Activated T-helper 17 cell treated with anti-CD3 and anti-CD28 coated beads, Interleukin-2, amount 50 U/mL, for 72 hours (primary cell): Measurements from ENCODE around the gene SUPT7L. TPM values are rescaled to one million over a fixed set of nuclear protein-coding genes. Genes with fewer than 3 reads are reported as not detected.
"Not testable (repeated sequence)": the region's sequence is repeated elsewhere in the genome, so short reads cannot be mapped to it uniquely, and the experiment has no call there.

ENCODE experiments used
- ATAC-seq: fragments of 150-1000 bp; cut with Tn5 transposase; replicated peaks from 2 replicates; pipeline ENCODE4 v1.10.0; 2021; ENCODE audit warnings: mild to moderate bottlenecking, moderate library complexity
- H3K27ac Mint-ChIP-seq: one replicate; pipeline ENCODE4 v1.8.0; 2022; ENCODE audit warnings: mixed read lengths
- H3K27me3 Mint-ChIP-seq: one replicate; pipeline ENCODE4 v1.8.0; 2022; ENCODE audit warnings: mixed read lengths
- H3K36me3 Mint-ChIP-seq: one replicate; pipeline ENCODE4 v1.8.0; 2022; ENCODE audit warnings: low read depth, mild to moderate bottlenecking, mixed read lengths
- H3K4me1 Mint-ChIP-seq: one replicate; pipeline ENCODE4 v1.8.0; 2022; ENCODE audit warnings: mixed read lengths
- H3K4me3 Mint-ChIP-seq: one replicate; pipeline ENCODE4 v1.8.0; 2022; ENCODE audit warnings: mild to moderate bottlenecking, mixed read lengths
- H3K9me3 Mint-ChIP-seq: one replicate; pipeline ENCODE4 v1.8.0; 2022; ENCODE audit warnings: mixed read lengths
- total RNA-seq, 2 donors: library from RNA; stranded (reverse); gene quantifications; one replicate each; pipeline ENCODE4 v1.2.3, GENCODE V29; 2022

The SUPT7L gene
- total RNA-seq, 2 donors from 2014 or later, result 27.7 to 32.7 TPM

DNA sequence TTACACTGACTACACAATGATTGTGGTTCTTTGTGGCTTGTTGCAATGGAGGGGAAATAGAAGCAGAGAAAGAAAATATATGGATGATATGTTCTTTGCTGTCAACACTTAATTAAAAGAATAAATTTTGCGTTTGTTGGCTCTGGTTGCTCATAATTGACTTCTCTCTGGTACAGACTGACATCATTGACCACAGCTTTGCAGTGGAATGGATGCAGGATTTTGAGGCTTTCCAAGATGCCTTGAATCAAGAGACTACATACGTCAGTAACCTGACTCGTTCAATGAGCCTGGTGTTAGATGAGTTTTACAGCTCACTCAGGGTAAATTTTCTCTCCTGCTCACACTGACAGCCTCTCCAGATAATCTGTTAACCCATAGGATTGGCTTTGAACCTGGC lies 24.7 kb downstream of the SUPT7L start:
- Mint-ChIP-seq H3K4me3 (peak overlapping the region; percentile 73), H3K27me3 (no peaks in the 10 kb centered on the region), H3K27ac (peak overlapping the region; percentile 97), H3K4me1 (peaks cover 12% of the 10 kb centered on the region), H3K9me3 (no peaks in the 10 kb centered on the region), H3K36me3 (peaks cover 63% of the 10 kb centered on the region)
- ATAC-seq, result peak; percentile 66

GRCh38 chr2:27638037-27638637 lies 25.3 kb downstream of the SUPT7L start:
- Mint-ChIP-seq H3K36me3 (peaks cover 57% of the 10 kb centered on the region), H3K4me1 (peaks cover 12% of the 10 kb centered on the region), H3K9me3 (no peaks in the 10 kb centered on the region), H3K27ac (peak overlapping the region; percentile 97), H3K27me3 (no peaks in the 10 kb centered on the region), H3K4me3 (peak overlapping the region; percentile 73)
- peak; percentile 88 for ATAC-seq

GRCh38 chr2:27636766-27637165 lies 26.6 kb downstream of the SUPT7L start:
- Mint-ChIP-seq H3K9me3 (no peaks in the 10 kb centered on the region), H3K36me3 (peaks cover 43% of the 10 kb centered on the region), H3K27ac (no peak overlapping the region), H3K27me3 (no peaks in the 10 kb centered on the region), H3K4me3 (no peak overlapping the region), H3K4me1 (peaks cover 18% of the 10 kb centered on the region)
- no peak for ATAC-seq

GRCh38 chr2:27634291-27634690 lies 29.1 kb downstream of the SUPT7L start:
- no peaks in the 10 kb centered on the region for H3K9me3 Mint-ChIP-seq

GRCh38 chr2:27630257-27630656 lies 33.2 kb downstream of the SUPT7L start:
- H3K36me3 Mint-ChIP-seq, H3K9me3 Mint-ChIP-seq, ATAC-seq, H3K4me3 Mint-ChIP-seq, H3K27ac Mint-ChIP-seq, H3K27me3 Mint-ChIP-seq: not testable (repeated sequence)
- H3K4me1 Mint-ChIP-seq, result peaks cover 28% of the 10 kb centered on the region

More at GRCh38 chr2:27634291-27634690, 29.1 kb downstream of the SUPT7L start:
- Mint-ChIP-seq H3K4me3 (no peak overlapping the region), H3K27me3 (no peaks in the 10 kb centered on the region), H3K4me1 (peaks cover 33% of the 10 kb centered on the region), H3K36me3 (peaks cover 19% of the 10 kb centered on the region), H3K27ac (no peak overlapping the region)
- ATAC-seq, result no peak

DNA sequence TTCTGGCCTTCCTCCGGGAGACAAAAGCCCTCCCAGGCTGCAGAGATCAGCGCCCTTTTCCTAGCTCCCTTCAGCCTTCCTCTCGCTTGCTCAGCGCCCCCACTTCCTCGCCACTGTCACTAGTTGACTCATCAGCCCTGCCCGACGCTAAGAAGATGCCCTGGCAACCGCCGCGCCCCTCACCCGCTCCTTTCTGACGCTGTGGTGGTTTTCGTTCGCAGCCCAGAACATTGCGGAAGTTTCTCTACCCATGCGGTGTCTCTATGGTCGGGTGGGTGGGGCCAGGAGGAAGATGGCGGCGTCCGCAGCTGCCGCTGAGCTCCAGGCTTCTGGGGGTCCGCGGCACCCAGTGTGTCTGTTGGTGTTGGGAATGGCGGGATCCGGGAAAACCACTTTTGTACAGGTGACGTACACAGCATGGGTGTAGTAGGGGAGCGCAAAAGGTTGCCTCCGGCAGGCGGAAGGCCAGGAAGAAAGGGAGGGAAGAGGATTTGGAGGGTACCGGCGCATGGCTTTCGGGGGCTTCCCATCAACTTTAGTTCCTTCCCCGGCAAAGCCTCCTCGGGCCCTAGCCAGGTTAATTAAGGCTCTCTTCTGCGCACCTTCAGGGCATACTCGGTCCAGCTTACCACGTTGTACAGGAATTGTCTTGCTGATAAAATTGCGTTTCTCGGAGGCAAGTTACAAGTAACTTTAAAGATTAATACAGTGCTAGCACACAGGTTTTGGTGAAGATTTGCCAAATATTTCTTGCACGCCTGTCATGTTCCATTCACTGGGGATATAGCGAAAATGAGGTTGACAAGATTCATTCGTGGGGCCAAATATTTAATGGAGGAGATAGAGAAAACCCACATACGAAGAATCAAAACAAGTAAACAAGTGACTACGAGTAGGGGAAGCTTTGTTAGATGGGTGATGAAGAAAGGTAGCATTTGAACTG lies 34.4 kb downstream of the SUPT7L start, which contains the start of the genes CCDC121 and GPN1:
TSS of gene CCDC121 (minus strand) at position 246 of the 943 bp plus-strand sequence. CDS start 1,213 bp downstream, outside the sequence.
TSS of gene GPN1 (plus strand) at position 284 of the 943 bp plus-strand sequence. CDS start at position 293, 9 bp downstream.
- ATAC-seq, result peak; percentile 97
- Mint-ChIP-seq H3K36me3 (peaks cover 12% of the 10 kb centered on the region), H3K4me1 (peaks cover 28% of the 10 kb centered on the region), H3K4me3 (no peak within 1 kb of the TSS), H3K27ac (no peak within 1 kb of the TSS), H3K27me3 (no peaks in the 10 kb centered on the region), H3K9me3 (no peaks in the 10 kb centered on the region)

- peaks cover 20% of the 10 kb centered on the region for H3K36me3 Mint-ChIP-seq
- H3K4me1 Mint-ChIP-seq, result peaks cover 28% of the 10 kb centered on the region
- H3K9me3 Mint-ChIP-seq, result no peaks in the 10 kb centered on the region
- H3K27ac Mint-ChIP-seq, result no peak overlapping the region
- ATAC-seq, result peak; percentile 65
- no peak overlapping the region for H3K4me3 Mint-ChIP-seq
- no peaks in the 10 kb centered on the region for H3K27me3 Mint-ChIP-seq
Measured at GRCh38 chr2:27627963-27628766, 35.2 kb downstream of the SUPT7L start.

- Mint-ChIP-seq H3K36me3 (peaks cover 33% of the 10 kb centered on the region), H3K4me1 (peaks cover 23% of the 10 kb centered on the region)
- ATAC-seq, H3K9me3 Mint-ChIP-seq, H3K4me3 Mint-ChIP-seq, H3K27me3 Mint-ChIP-seq, H3K27ac Mint-ChIP-seq: not testable (repeated sequence)
Measured at GRCh38 chr2:27626921-27627320, 36.5 kb downstream of the SUPT7L start.

GRCh38 chr2:27626323-27626722 lies 37.1 kb downstream of the SUPT7L start:
- peaks cover 39% of the 10 kb centered on the region for H3K36me3 Mint-ChIP-seq
- H3K9me3 Mint-ChIP-seq, H3K27ac Mint-ChIP-seq, ATAC-seq, H3K4me3 Mint-ChIP-seq, H3K27me3 Mint-ChIP-seq: not testable (repeated sequence)
- H3K4me1 Mint-ChIP-seq, result peaks cover 21% of the 10 kb centered on the region

- Mint-ChIP-seq H3K27ac (no peak overlapping the region), H3K9me3 (no peaks in the 10 kb centered on the region), H3K27me3 (no peaks in the 10 kb centered on the region), H3K4me3 (no peak overlapping the region), H3K4me1 (peaks cover 11% of the 10 kb centered on the region), H3K36me3 (peaks cover 52% of the 10 kb centered on the region)
- no peak for ATAC-seq
Measured at GRCh38 chr2:27624943-27625342, 38.5 kb downstream of the SUPT7L start.

DNA sequence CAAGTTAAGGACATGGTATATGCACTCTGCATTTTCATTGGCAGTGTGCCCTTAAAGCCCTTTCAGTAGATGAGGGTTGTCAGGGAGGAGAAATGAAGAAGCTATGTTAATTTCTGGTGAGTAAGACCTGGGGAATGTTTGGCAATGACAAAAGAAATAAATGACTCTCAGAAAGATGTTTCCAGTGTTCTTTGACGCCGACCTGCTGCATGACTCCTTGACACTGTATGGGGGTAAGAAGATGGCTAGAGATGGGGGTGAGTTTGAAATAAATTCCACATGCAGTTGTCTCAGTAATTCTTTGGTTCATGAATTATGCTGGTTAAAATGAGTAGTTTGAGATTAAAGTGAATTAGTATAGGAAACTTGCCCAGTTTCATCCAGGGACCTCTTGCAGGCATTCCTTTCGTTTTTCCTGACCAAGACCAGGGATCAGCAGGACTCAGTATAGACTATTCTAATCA lies 40.5 kb downstream of the SUPT7L start:
- Mint-ChIP-seq H3K27me3 (no peaks in the 10 kb centered on the region), H3K4me3 (no peak overlapping the region), H3K27ac (no peak overlapping the region), H3K9me3 (no peaks in the 10 kb centered on the region), H3K4me1 (peaks cover 5% of the 10 kb centered on the region), H3K36me3 (peaks cover 69% of the 10 kb centered on the region)
- ATAC-seq, result peak; percentile 21

DNA sequence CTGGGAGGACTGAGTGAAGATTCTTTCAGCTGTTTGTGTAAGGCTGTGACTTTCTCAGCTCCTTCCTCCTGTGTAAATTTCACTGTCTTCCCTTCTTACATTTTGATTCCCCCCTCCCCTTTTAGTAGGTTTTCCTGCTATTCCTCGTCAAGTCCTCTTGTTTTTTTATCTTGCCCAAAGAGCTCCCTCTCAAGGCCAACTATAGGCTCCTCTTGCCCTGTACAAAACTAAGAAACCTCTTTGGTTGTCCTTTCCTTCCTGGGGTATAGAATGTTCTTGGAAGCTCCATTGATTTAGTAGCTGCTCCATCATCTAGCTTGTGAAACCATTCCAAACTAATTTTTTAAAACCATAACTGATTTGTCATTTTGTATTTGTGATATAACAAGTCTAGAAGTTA lies 41.9 kb downstream of the SUPT7L start:
- H3K9me3 Mint-ChIP-seq, result no peaks in the 10 kb centered on the region
- H3K27me3 Mint-ChIP-seq, result no peaks in the 10 kb centered on the region
- peaks cover 83% of the 10 kb centered on the region for H3K36me3 Mint-ChIP-seq
- ATAC-seq, result no peak
- no peak overlapping the region for H3K4me3 Mint-ChIP-seq
- no peaks in the 10 kb centered on the region for H3K4me1 Mint-ChIP-seq
- no peak overlapping the region for H3K27ac Mint-ChIP-seq

GRCh38 chr2:27615316-27615715 lies 48.1 kb downstream of the SUPT7L start:
- Mint-ChIP-seq H3K9me3 (no peaks in the 10 kb centered on the region), H3K27me3 (no peaks in the 10 kb centered on the region), H3K4me3 (no peak overlapping the region), H3K27ac (no peak overlapping the region), H3K36me3 (peaks cover 89% of the 10 kb centered on the region), H3K4me1 (no peaks in the 10 kb centered on the region)
- no peak for ATAC-seq

DNA sequence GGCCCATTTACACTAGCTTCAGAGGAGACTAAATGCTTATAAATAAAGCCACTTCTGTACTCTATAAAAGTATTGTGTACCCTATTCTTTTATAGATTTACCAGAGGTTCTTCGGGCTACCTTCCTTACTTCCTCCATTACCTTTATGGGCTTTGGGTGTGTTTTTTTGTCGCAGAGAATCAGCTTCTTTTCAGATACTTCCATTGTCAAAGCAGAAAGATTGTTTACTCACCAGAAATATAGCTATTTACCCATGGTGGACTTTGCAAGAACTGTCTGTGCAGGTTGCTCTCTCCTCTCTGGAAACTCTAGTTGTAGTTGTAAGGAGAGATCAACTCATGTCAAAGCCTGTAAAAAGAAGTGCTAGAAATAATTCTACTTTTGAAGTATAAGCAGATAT lies 49.4 kb downstream of the SUPT7L start:
- H3K27ac Mint-ChIP-seq, result no peak overlapping the region
- no peaks in the 10 kb centered on the region for H3K9me3 Mint-ChIP-seq
- H3K4me1 Mint-ChIP-seq, result no peaks in the 10 kb centered on the region
- H3K27me3 Mint-ChIP-seq, result no peaks in the 10 kb centered on the region
- H3K36me3 Mint-ChIP-seq, result peaks cover 88% of the 10 kb centered on the region
- ATAC-seq, result no peak
- H3K4me3 Mint-ChIP-seq, result no peak overlapping the region
